Spinal cord (tissue), 10 donors: ENCODE measurements around the gene SCP2. TPM values are rescaled to one million over a fixed set of nuclear protein-coding genes. Genes with fewer than 3 reads are reported as not detected.
A peak's percentile ranks its signal among the peaks of the same experiment; 100 is the strongest.

Experiments
- DNase-seq, 6 donors: peaks; one replicate each; pipeline versions ENCODE4 v3.0.0 to v3.0.0-alpha.2; 2013 to 2015; ENCODE audit warnings: low spot score in 6 of 6, low read depth in 4 of 6
- H3K27ac ChIP-seq: one replicate; pipeline ENCODE4 v1.5.1; 2013; ENCODE audit warnings: low read depth, low read length, control low read depth
- H3K27me3 ChIP-seq: one replicate; pipeline ENCODE4 v1.6.1; 2013; ENCODE audit warnings: low read length; ENCODE audit not compliant: control insufficient read depth, insufficient read depth
- H3K36me3 ChIP-seq: one replicate; pipeline ENCODE4 v1.6.1; 2013; ENCODE audit warnings: low read length; ENCODE audit not compliant: control insufficient read depth, insufficient read depth
- H3K4me1 ChIP-seq: one replicate; pipeline ENCODE4 v1.6.1; 2013; ENCODE audit warnings: low read length; ENCODE audit not compliant: control insufficient read depth, insufficient read depth
- H3K4me3 ChIP-seq: one replicate; pipeline ENCODE4 v1.5.1; 2013; ENCODE audit warnings: low read depth, low read length, control low read depth
- H3K9me3 ChIP-seq: one replicate; pipeline ENCODE4 v1.6.1; 2013; ENCODE audit warnings: low read length; ENCODE audit not compliant: control insufficient read depth, insufficient read depth
- WGBS: methylation state at CpG from one replicate; pipeline ENCODE4 v1.1.5; 2013; ENCODE audit warnings: missing lambda C conversion rate; ENCODE audit not compliant: insufficient coverage; 5-methylcytosine and 5-hydroxymethylcytosine counted together
- polyA plus RNA-seq, 2 donors: library from polyadenylated mRNA; unstranded; fragments of 120-200 nt; gene quantifications; one replicate each; pipeline ENCODE4 v1.2.1, GENCODE V29; 2013; ENCODE audit not compliant: insufficient read length in 2 of 2
- total RNA-seq, 2 donors: library from RNA; depleted of rRNA in 1 of 2; stranded (reverse); fragments of 120-200 nt in 1 of 2; fragments of >200 nt in 1 of 2; gene quantifications; one replicate each; pipeline versions ENCODE4 v1.2.3 to v1.2.4, GENCODE V29; 2013 to 2014
- donor health status: healthy.

SCP2 gene
- total and polyA plus RNA-seq, 4 donors: 119 to 155 (median 143) TPM

GRCh38 chr1:53068314-53069099 lies 141.4 kb downstream of the SCP2 start:
- Histone ChIP-seq H3K27ac (no peak overlapping the region), H3K36me3 (no peaks in the 10 kb centered on the region), H3K4me3 (no peak overlapping the region), H3K4me1 (no peaks in the 10 kb centered on the region), H3K27me3 (peaks cover 9% of the 10 kb centered on the region), H3K9me3 (no peaks in the 10 kb centered on the region)
- no peak for DNase-seq
- 92% methylated on average over 6 of the region's 7 CpGs for WGBS

GRCh38 chr1:53069265-53069662 lies 142.2 kb downstream of the SCP2 start:
- peaks cover 2% of the 10 kb centered on the region for H3K27me3 ChIP-seq
- H3K9me3 ChIP-seq: no peaks in the 10 kb centered on the region
- WGBS: 57% methylated on average over 7 of the region's 7 CpGs
- H3K27ac ChIP-seq: no peak overlapping the region
- H3K36me3 ChIP-seq: no peaks in the 10 kb centered on the region
- H3K4me3 ChIP-seq: no peak overlapping the region
- DNase-seq: no peak
- H3K4me1 ChIP-seq: peaks cover 6% of the 10 kb centered on the region

GRCh38 chr1:53069663-53070327 lies 142.7 kb downstream of the SCP2 start:
- Histone ChIP-seq H3K9me3 (no peaks in the 10 kb centered on the region), H3K4me3 (no peak overlapping the region), H3K27ac (no peak overlapping the region), H3K4me1 (peaks cover 9% of the 10 kb centered on the region), H3K27me3 (no peaks in the 10 kb centered on the region), H3K36me3 (no peaks in the 10 kb centered on the region)
- 91% methylated on average over 31 of the region's 31 CpGs for WGBS
- DNase-seq: no peak

- H3K36me3 ChIP-seq: no peaks in the 10 kb centered on the region
- peaks cover 9% of the 10 kb centered on the region for H3K4me1 ChIP-seq
- no peak for DNase-seq
- no peaks in the 10 kb centered on the region for H3K27me3 ChIP-seq
- 90% methylated on average over 8 of the region's 12 CpGs for WGBS
- no peak overlapping the region for H3K27ac ChIP-seq
- no peaks in the 10 kb centered on the region for H3K9me3 ChIP-seq
- no peak overlapping the region for H3K4me3 ChIP-seq
These were observed 143.5 kb downstream of the SCP2 start for GRCh38 chr1:53070621-53071020.

- Histone ChIP-seq H3K4me3 (no peak overlapping the region), H3K27ac (no peak overlapping the region), H3K36me3 (no peaks in the 10 kb centered on the region), H3K4me1 (peaks cover 9% of the 10 kb centered on the region), H3K9me3 (no peaks in the 10 kb centered on the region), H3K27me3 (no peaks in the 10 kb centered on the region)
- no peak for DNase-seq
- WGBS: 77% methylated on average over 13 of the region's 17 CpGs
These were observed 144.2 kb downstream of the SCP2 start for GRCh38 chr1:53071167-53071865.

GRCh38 chr1:53071915-53072314 lies 144.8 kb downstream of the SCP2 start:
- Histone ChIP-seq H3K36me3 (no peaks in the 10 kb centered on the region), H3K4me3 (no peak overlapping the region), H3K27me3 (no peaks in the 10 kb centered on the region), H3K9me3 (no peaks in the 10 kb centered on the region), H3K4me1 (peaks cover 9% of the 10 kb centered on the region), H3K27ac (no peak overlapping the region)
- no peak for DNase-seq
- no CpG with 5 or more reads among the region's 1 CpG for WGBS

GRCh38 chr1:53073287-53073686 lies 146.2 kb downstream of the SCP2 start:
- no peak for DNase-seq
- no CpG with 5 or more reads among the region's 7 CpGs for WGBS

GRCh38 chr1:53073868-53074311 lies 146.8 kb downstream of the SCP2 start:
- DNase-seq: peak in 2 of 6 donors; percentile 19 to 62
- 42% methylated on average over 6 of the region's 10 CpGs for WGBS
- peak overlapping the region; percentile 69 for H3K27ac ChIP-seq

More at GRCh38 chr1:53073287-53073686, 146.2 kb downstream of the SCP2 start:
- no peaks in the 10 kb centered on the region for H3K9me3 ChIP-seq
- H3K27ac ChIP-seq: peak overlapping the region; percentile 69
- H3K36me3 ChIP-seq: peaks cover 1% of the 10 kb centered on the region
- H3K4me3 ChIP-seq: no peak overlapping the region
- peaks cover 9% of the 10 kb centered on the region for H3K4me1 ChIP-seq
- no peaks in the 10 kb centered on the region for H3K27me3 ChIP-seq

GRCh38 chr1:53074313-53075154 lies 147.5 kb downstream of the SCP2 start:
- Histone ChIP-seq H3K4me3 (no peak overlapping the region), H3K27ac (peak overlapping the region; percentile 69), H3K27me3 (no peaks in the 10 kb centered on the region), H3K4me1 (peaks cover 9% of the 10 kb centered on the region), H3K36me3 (peaks cover 7% of the 10 kb centered on the region), H3K9me3 (no peaks in the 10 kb centered on the region)
- no peak for DNase-seq
- 74% methylated on average over 8 of the region's 8 CpGs for WGBS

More at GRCh38 chr1:53073868-53074311, 146.8 kb downstream of the SCP2 start:
- Histone ChIP-seq H3K9me3 (no peaks in the 10 kb centered on the region), H3K27me3 (no peaks in the 10 kb centered on the region), H3K36me3 (peaks cover 7% of the 10 kb centered on the region), H3K4me3 (no peak overlapping the region), H3K4me1 (peaks cover 9% of the 10 kb centered on the region)
